Measurements from ENCODE around the gene ZPLD1. TPM values are rescaled to one million over a fixed set of nuclear protein-coding genes. Genes with fewer than 3 reads are reported as not detected.
A peak's percentile ranks its signal among the peaks of the same experiment; 100 is the strongest.

The ZPLD1 gene
- total and polyA plus RNA-seq, 2 of the 8 experiments (the other 6 are each of a cell fraction or from before 2014, with no cell fraction given): not detected

GRCh38 chr3:102480139-102480538 is 45.3 kb downstream of the ZPLD1 start:
- Histone ChIP-seq H3K23ac (ENCODE audit: insufficient read length) (no peak overlapping the region), H2BK5ac (ENCODE audit: low read depth, low read length) (no peak overlapping the region), H3K79me1 (ENCODE audit: low read depth, low read length) (no peaks in the 10 kb centered on the region), H4K20me1 (replicated peaks in 1 of 2; ENCODE audit: control insufficient read depth in 1 of 2, insufficient read depth in 2 of 2, low read length in 2 of 2) (no peaks in the 10 kb centered on the region), H3K56ac (replicated peaks; ENCODE audit: insufficient read length, low read depth, low read length) (no peak overlapping the region), H3K14ac (ENCODE audit: insufficient read length) (no peak overlapping the region), H3K18ac (ENCODE audit: extremely low read depth, low read length) (no peak overlapping the region), H3K23me2 (ENCODE audit: low read depth, low read length) (no peaks in the 10 kb centered on the region), H3K4me2 (ENCODE audit: insufficient read depth in 1 of 2, low read depth in 2 of 2, low read length in 2 of 2) (no peak overlapping the region), H2BK20ac (ENCODE audit: low read length) (no peak overlapping the region), H3K27ac (ENCODE audit: low read depth, low read length) (no peak overlapping the region), H3K36me3 (ENCODE audit: control insufficient read depth in 2 of 4, insufficient read depth in 4 of 4, low read length in 3 of 4) (no peaks in the 10 kb centered on the region), H3K9me3 (ENCODE audit: insufficient read depth in 2 of 2, low read depth in 1 of 2, low read length in 1 of 2) (no peaks in the 10 kb centered on the region), H2AFZ (ENCODE audit: low read length) (peak overlapping the region; percentile 95), H2BK15ac (ENCODE audit: low read length) (no peak overlapping the region), H3K9ac (replicated peaks in 1 of 4; ENCODE audit: extremely low read depth in 1 of 4, low read depth in 3 of 4, low read length in 3 of 4) (no peak overlapping the region), H3K4me3 (ENCODE audit: extremely low read depth in 1 of 4, insufficient read depth in 2 of 4, low read depth in 3 of 4, low read length in 4 of 4) (no peak overlapping the region), H3K4me1 (replicated peaks in 1 of 4; ENCODE audit: control insufficient read depth in 3 of 4, insufficient read depth in 4 of 4, low read length in 3 of 4) (no peaks in the 10 kb centered on the region), H4K8ac (ENCODE audit: extremely low read depth, insufficient read depth, low read length) (no peak overlapping the region), H2BK12ac (ENCODE audit: low read depth, low read length) (no peak overlapping the region), H3K79me2 (ENCODE audit: control insufficient read depth in 1 of 2, insufficient read depth in 2 of 2, low read length in 2 of 2) (no peaks in the 10 kb centered on the region), H3K27me3 (replicated peaks in 1 of 4; ENCODE audit: control insufficient read depth in 3 of 4, extremely low read depth in 1 of 4, insufficient read depth in 3 of 4, low read length in 3 of 4) (no peaks in the 10 kb centered on the region), H4K91ac (replicated peaks; ENCODE audit: insufficient read length, low read length) (no peak overlapping the region), H2BK120ac (replicated peaks; ENCODE audit: low read depth, low read length) (no peak overlapping the region), H3K4ac (replicated peaks; ENCODE audit: insufficient read length, low read depth, low read length) (no peak overlapping the region), H2AK5ac (ENCODE audit: low read depth, low read length) (no peak overlapping the region), H4K5ac (ENCODE audit: insufficient read length, low read depth, low read length) (no peak overlapping the region)
- FAIRE-seq (no peak), DNase-seq (ENCODE audit: low read depth in 1 of 2, low spot score in 2 of 2) (no peak)
- WGBS, 2 experiments (ENCODE audit: extremely low coverage in 1 of 2, insufficient coverage in 1 of 2, insufficient read length in 1 of 2, insufficient replicate concordance in 2 of 2, low coverage in 1 of 2, low lambda C conversion rate in 2 of 2, missing lambda C conversion rate in 1 of 2): 87% methylated on average over 2 of the region's 2 CpGs; no CpG with 5 or more reads in 1 of the 2 experiments
- ChIA-PET CTCF (ENCODE audit: partially characterized antibody) (interaction anchor here (0.6 to 5.1 kb wide), 5 partner anchors 10 to 299 kb away, joined by 3 to 32 read pairs (median 7); no protein-coding TSS in a partner anchor), POLR2A (ENCODE audit: partially characterized antibody) (no interaction called here)
- no peak for TF ChIP-seq RAD21 (IDR thresholded peaks at IDR 0.05 in 1 of 2, conservative IDR thresholded peaks at IDR 0.05 in 1 of 2; ENCODE audit: low read depth in 2 of 2, low read length in 2 of 2)
- TF ChIP-seq GABPA (IDR thresholded peaks at IDR 0.05; ENCODE audit: borderline replicate concordance, insufficient read depth, low read length): no peak
- TF ChIP-seq RXRA (IDR thresholded peaks at IDR 0.05; ENCODE audit: insufficient read depth, low read depth, low read length): no peak
- TF ChIP-seq ZNF274 (IDR thresholded peaks at IDR 0.05; ENCODE audit: borderline replicate concordance, extremely low read depth, low read length): no peak
- no peak for TF ChIP-seq HDAC6 (IDR thresholded peaks at IDR 0.05; ENCODE audit: low read depth, low read length)
- TF ChIP-seq YY1 (IDR thresholded peaks at IDR 0.05; ENCODE audit: low read depth, low read length): no peak
- TF ChIP-seq SP2 (IDR thresholded peaks at IDR 0.05; ENCODE audit: low read length): no peak
- TF ChIP-seq POLR2AphosphoS5 (IDR thresholded peaks at IDR 0.05; ENCODE audit: low read depth, low read length): no peak
- no peak for TF ChIP-seq HDAC2 (IDR thresholded peaks at IDR 0.05; ENCODE audit: borderline replicate concordance in 1 of 2, low read depth in 2 of 2, low read length in 2 of 2)
- TF ChIP-seq CBX8 (IDR thresholded peaks at IDR 0.05; ENCODE audit: borderline replicate concordance, low read depth, low read length): no peak
